ENCODE data around the gene KLHL26. TPM values are rescaled to one million over a fixed set of nuclear protein-coding genes. Genes with fewer than 3 reads are reported as not detected.
A peak's percentile ranks its signal among the peaks of the same experiment; 100 is the strongest.

Gene KLHL26
- total RNA-seq, 1 experiment from 2014 or later, result 10.7 TPM

DNA sequence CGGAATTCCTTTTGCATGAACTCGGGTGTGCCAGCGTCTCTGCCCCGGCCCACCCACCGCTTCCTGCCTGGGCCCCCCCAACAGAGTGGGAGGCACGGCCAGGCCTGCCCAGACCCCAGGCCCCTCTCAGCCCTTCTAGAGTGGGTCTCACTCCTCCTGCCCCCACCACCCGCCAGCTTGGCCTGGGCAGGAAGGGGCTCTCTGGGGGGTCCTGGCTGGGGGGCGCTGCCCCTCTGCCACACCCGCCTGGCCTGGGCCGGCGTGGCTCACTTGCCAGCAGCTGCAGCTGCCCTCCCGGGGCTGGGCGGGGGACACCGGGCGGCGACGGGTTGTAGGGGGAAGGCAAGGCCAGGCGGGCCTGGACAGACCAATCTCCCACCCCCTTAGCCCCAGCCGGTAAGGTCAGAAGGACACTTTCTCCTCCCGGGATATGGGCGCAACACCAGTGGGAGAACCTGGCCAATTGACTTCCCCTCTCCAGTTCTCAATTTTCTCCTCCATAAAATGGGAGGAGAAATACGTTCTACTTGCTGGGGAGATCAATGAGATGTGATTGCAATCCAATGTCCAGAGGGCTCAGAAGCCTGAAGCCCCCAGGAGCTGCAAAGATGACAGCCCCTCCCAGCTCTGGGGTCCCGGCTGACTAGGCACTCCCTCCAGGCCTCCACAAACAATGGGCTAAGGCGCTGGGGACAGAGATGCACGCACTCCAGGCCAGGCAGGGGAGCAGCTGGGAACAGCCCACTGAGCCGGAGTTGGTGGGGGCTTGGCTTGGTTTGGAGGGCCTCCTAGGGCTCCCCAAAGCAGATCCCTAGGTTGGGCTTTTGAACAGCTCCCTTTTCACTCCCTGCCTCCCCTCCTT is 32.6 kb upstream of the KLHL26 start:
- Histone ChIP-seq H2BK20ac (ENCODE audit: low read depth, low read length, poor library complexity, severe bottlenecking) (no peak overlapping the region), H2AFZ (ENCODE audit: low read length) (no peak overlapping the region), H3T11ph (ENCODE audit: low read length) (no peak overlapping the region), H4K8ac (replicated peaks; ENCODE audit: insufficient read length, low read depth, low read length) (no peak overlapping the region), H4K5ac (ENCODE audit: insufficient read length, low read depth, low read length) (no peak overlapping the region), H3K23me2 (ENCODE audit: insufficient read length, low read depth, low read length, poor library complexity, severe bottlenecking) (peaks cover 3% of the 10 kb centered on the region), H3K14ac (ENCODE audit: insufficient read depth, low read length) (no peak overlapping the region; the same call in 1 of the 2 replicates), H3K9ac (ENCODE audit: extremely low read depth, insufficient read length, low read length) (no peak overlapping the region), H2BK15ac (ENCODE audit: low read depth, low read length) (no peak overlapping the region), H2AK5ac (ENCODE audit: insufficient read length, low read length) (no peak overlapping the region), H2BK120ac (ENCODE audit: low read depth, low read length, poor library complexity, severe bottlenecking) (no peak overlapping the region), H3K79me1 (ENCODE audit: insufficient read depth, low read depth, low read length, poor library complexity, severe bottlenecking) (no peaks in the 10 kb centered on the region), H3K4me2 (ENCODE audit: insufficient read depth, insufficient read length, low read length) (no peak overlapping the region), H2BK12ac (ENCODE audit: insufficient read length, low read depth, low read length) (no peak overlapping the region), H4K91ac (ENCODE audit: insufficient read length, low read depth, low read length) (no peak overlapping the region), H3K23ac (ENCODE audit: insufficient read length, low read depth, low read length) (no peak overlapping the region), H3K4ac (ENCODE audit: low read depth, low read length) (no peak overlapping the region), H3K18ac (ENCODE audit: insufficient read length, low read depth, low read length) (no peak overlapping the region), H3K9me3 (ENCODE audit: control insufficient read depth, low read depth, low read length) (no peaks in the 10 kb centered on the region), H2BK5ac (ENCODE audit: insufficient read length, low read length) (no peak overlapping the region), H3K4me1 (ENCODE audit: insufficient read depth, low read length) (0 out of 2 replicates have a peak, but pooled peaks cover 1% of the 10 kb centered on the region), H3K27me3 (ENCODE audit: insufficient read depth, low read length) (peaks cover 55% of the 10 kb centered on the region), H3K79me2 (ENCODE audit: insufficient read depth, low read length) (no peaks in the 10 kb centered on the region), H3K56ac (ENCODE audit: insufficient read length, low read depth, low read length) (no peak overlapping the region), H4K20me1 (ENCODE audit: control insufficient read depth, insufficient read depth, insufficient read length) (no peaks in the 10 kb centered on the region), H3K27ac (ENCODE audit: insufficient read length, low read depth, low read length) (no peak overlapping the region)
- Mint-ChIP-seq H3K27me3 (ENCODE audit: low read depth) (peaks cover 86% of the 10 kb centered on the region), H3K4me1 (peaks cover 23 to 33% of the 10 kb centered on the region in 2 experiments), H3K9me3 (no peaks in the 10 kb centered on the region; a peak in 1 of 5 replicates), H3K27ac (no peak overlapping the region), H3K4me3 (peak overlapping the region; percentile 23 to 41; a peak in 2 of 5 replicates), H3K36me3 (ENCODE audit: insufficient read depth in 1 of 3, low read depth in 3 of 3) (peaks cover 0 to 6% (median 0%) of the 10 kb centered on the region in 3 experiments; a peak in 2 of 7 replicates)
- DNase-seq, result no peak
- TF ChIP-seq CTCF (conservative IDR thresholded peaks at IDR 0.05), result no peak
- WGBS (ENCODE audit: extremely low coverage, insufficient read length, low lambda C conversion rate), result no CpG with 5 or more reads among the region's 26 CpGs

Data from H9 (cell line).